Esophagus (tissue), 2 donors: ENCODE data around the gene YY1. TPM values are rescaled to one million over a fixed set of nuclear protein-coding genes. Genes with fewer than 3 reads are reported as not detected.

ENCODE experiments used
- H3K27ac ChIP-seq, 2 donors: one replicate each; pipeline ENCODE4 v1.5.1; 2013; ENCODE audit warnings: low read depth in 2 of 2, mild to moderate bottlenecking in 2 of 2, inconsistent platforms in 1 of 2, low read length in 1 of 2, moderate library complexity in 1 of 2
- H3K27me3 ChIP-seq, 2 donors: one replicate each; pipeline ENCODE4 v1.6.1; 2013; ENCODE audit warnings: low read length in 2 of 2, control low read depth in 1 of 2, mild to moderate bottlenecking in 1 of 2; ENCODE audit not compliant: insufficient read depth in 2 of 2, control insufficient read depth in 1 of 2
- H3K36me3 ChIP-seq, 2 donors: one replicate each; pipeline ENCODE4 v1.6.1; 2013; ENCODE audit warnings: low read length in 1 of 2; ENCODE audit not compliant: control insufficient read depth in 2 of 2, insufficient read depth in 2 of 2
- H3K4me1 ChIP-seq, 2 donors: one replicate each; pipeline ENCODE4 v1.6.1; 2013; ENCODE audit warnings: low read length in 1 of 2; ENCODE audit not compliant: control insufficient read depth in 2 of 2, insufficient read depth in 2 of 2
- H3K4me3 ChIP-seq, 2 donors: one replicate each; pipeline ENCODE4 v1.5.1; 2013; ENCODE audit warnings: low read length in 2 of 2, mild to moderate bottlenecking in 2 of 2, low read depth in 1 of 2, moderate library complexity in 1 of 2
- H3K9me3 ChIP-seq, 2 donors: one replicate each; pipeline ENCODE4 v1.6.1; 2013; ENCODE audit warnings: mild to moderate bottlenecking in 2 of 2, low read depth in 1 of 2, low read length in 1 of 2, moderate library complexity in 1 of 2; ENCODE audit not compliant: control insufficient read depth in 2 of 2, insufficient read depth in 1 of 2
- WGBS, 2 donors: extraction: QIAGEN DNeasy Blood & Tissue Kit; methylation state at CpG; one replicate each; pipeline ENCODE4 v1.1.7; 2013; 5-methylcytosine and 5-hydroxymethylcytosine counted together
- polyA plus RNA-seq, 2 donors: library from polyadenylated mRNA; stranded (reverse); fragments of 200-250 nt; gene quantifications; one replicate each; pipeline ENCODE4 v1.2.3, GENCODE V29; 2013
- donor health status: healthy with polysubstance abuse.
- donor health status: Bipolar disorder and iron deficiency.

YY1 gene
- polyA plus RNA-seq, result 10 to 100 TPM; 24.7 to 36.9 TPM

DNA sequence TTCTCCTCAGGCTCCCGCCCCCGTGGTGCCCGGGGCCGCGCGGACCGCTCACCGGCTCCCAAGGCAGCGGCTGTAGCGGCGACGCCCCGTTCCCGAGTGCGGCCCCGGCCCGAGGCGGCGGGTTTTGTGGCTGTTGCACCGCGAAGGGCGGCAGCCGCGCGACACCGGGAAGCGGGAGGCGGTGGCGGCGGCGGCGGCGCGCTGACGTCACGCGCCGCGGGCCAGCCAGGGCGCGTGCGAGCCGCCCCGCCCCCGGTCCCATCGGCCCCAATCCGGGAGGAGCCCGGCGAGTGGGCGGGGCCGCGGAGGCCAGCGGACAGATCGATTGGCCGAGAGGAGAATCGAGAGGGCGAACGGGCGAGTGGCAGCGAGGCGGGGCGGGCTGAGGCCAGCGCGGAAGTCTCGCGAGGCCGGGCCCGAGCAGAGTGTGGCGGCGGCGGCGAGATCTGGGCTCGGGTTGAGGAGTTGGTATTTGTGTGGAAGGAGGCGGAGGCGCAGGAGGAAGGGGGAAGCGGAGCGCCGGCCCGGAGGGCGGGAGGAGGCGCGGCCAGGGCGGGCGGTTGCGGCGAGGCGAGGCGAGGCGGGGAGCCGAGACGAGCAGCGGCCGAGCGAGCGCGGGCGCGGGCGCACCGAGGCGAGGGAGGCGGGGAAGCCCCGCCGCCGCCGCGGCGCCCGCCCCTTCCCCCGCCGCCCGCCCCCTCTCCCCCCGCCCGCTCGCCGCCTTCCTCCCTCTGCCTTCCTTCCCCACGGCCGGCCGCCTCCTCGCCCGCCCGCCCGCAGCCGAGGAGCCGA, at the start of gene YY1:
TSS of gene YY1 (plus strand) at position 726 of the 792 bp plus-strand sequence. CDS start 101 bp downstream, outside the sequence.
- peak within 1 kb of the TSS; percentile 98 to 100 for H3K27ac ChIP-seq
- no peaks in the 10 kb centered on the region for H3K4me1 ChIP-seq
- WGBS, 2 donors, result 1% methylated on average over 65 to 120 of the region's 125 CpGs

GRCh38 chr14:100190126-100190525, 48.8 kb upstream of the YY1 start:
- peaks cover 5 to 17% of the 10 kb centered on the region in 2 donors for H3K4me1 ChIP-seq
- H3K27me3 ChIP-seq, result no peaks in the 10 kb centered on the region
- no peak overlapping the region for H3K27ac ChIP-seq
- 59 to 60% methylated on average over 1 of the region's 1 CpG for WGBS, 2 donors
- no peak overlapping the region for H3K4me3 ChIP-seq
- H3K36me3 ChIP-seq, result no peaks in the 10 kb centered on the region
- H3K9me3 ChIP-seq, result no peaks in the 10 kb centered on the region

More for the DNA sequence above, at the start of gene YY1:
- no peaks in the 10 kb centered on the region for H3K9me3 ChIP-seq
- no peaks in the 10 kb centered on the region for H3K36me3 ChIP-seq
- H3K27me3 ChIP-seq, result no peaks in the 10 kb centered on the region
- H3K4me3 ChIP-seq, result peak within 1 kb of the TSS; percentile 84 to 100

DNA sequence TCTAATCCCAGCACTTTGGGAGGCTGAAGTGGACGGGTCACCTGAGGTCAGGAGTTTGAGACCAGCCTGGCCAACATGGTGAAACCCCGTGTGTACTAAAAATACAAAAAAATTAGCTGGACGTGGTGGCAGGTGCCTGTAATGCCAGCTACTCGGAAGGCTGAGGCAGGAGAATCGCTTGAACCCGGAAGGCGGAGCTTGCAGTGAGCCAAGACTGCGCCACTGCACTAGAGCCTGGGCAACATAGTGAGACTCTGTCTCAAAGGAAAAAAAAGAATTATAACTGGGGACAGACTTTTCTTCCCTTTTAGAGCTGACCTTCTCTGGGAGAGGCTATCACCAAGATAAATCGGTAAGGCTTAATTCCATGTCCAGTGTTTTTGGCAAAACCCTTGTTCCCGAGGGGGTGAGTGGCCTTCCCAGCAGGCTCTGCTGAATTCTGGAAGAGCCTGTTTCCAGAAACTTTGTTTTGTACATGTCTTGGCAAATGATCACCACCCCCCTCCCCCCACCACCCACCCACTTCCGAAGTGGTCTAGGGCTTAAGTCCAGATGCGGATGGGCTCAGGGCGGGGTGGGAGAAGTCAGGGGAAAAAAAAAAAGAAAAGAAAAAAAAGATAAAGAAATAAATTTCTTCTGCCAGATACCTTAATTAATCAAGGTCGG, 47.2 kb upstream of the YY1 start:
- H3K36me3 ChIP-seq, result no peaks in the 10 kb centered on the region
- peaks cover 5 to 17% of the 10 kb centered on the region in 2 donors for H3K4me1 ChIP-seq
- no peak overlapping the region for H3K4me3 ChIP-seq
- H3K9me3 ChIP-seq, result no peaks in the 10 kb centered on the region
- 62 to 69% methylated on average over 14 of the region's 14 CpGs for WGBS, 2 donors
- no peaks in the 10 kb centered on the region for H3K27me3 ChIP-seq
- H3K27ac ChIP-seq, result no peak overlapping the region

DNA sequence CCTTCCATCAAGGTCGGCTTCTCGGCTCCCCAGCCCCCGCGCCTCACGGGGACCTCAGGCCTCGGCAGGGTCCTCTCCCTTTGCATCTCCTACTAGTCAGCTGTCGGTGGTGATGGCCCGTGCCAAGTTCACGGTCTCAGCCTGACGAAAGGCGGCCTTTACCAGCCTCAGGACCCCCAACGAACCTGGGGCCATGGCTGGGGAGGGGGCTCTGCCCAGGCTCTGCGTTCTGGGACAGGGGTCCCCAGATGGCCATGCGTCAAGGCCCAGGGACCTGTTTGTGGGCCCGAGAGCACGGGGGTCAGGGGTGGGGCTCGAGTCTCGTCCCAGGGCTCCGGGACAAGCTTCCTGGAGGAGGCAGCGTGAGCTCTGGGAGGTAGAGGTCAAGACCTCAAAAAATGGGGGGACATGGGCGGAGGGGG, 46.7 kb upstream of the YY1 start:
- Histone ChIP-seq H3K27ac (peak overlapping the region; percentile 86 to 92), H3K36me3 (no peaks in the 10 kb centered on the region), H3K4me1 (peaks cover 5 to 17% of the 10 kb centered on the region in 2 donors), H3K4me3 (peak overlapping the region; percentile 31 to 54), H3K9me3 (no peaks in the 10 kb centered on the region), H3K27me3 (no peaks in the 10 kb centered on the region)
- WGBS, 2 donors, result 39 to 40% methylated on average over 21 of the region's 21 CpGs

- WGBS, 2 donors, result 1% methylated on average over 55 to 62 of the region's 62 CpGs
- Histone ChIP-seq H3K27me3 (no peaks in the 10 kb centered on the region), H3K4me3 (peak overlapping the region; percentile 31 to 54), H3K36me3 (no peaks in the 10 kb centered on the region), H3K4me1 (peaks cover 5 to 11% of the 10 kb centered on the region in 2 donors), H3K9me3 (no peaks in the 10 kb centered on the region), H3K27ac (peak overlapping the region; percentile 86 to 92)
Measured at GRCh38 chr14:100192672-100193416, 46.1 kb upstream of the YY1 start.

DNA sequence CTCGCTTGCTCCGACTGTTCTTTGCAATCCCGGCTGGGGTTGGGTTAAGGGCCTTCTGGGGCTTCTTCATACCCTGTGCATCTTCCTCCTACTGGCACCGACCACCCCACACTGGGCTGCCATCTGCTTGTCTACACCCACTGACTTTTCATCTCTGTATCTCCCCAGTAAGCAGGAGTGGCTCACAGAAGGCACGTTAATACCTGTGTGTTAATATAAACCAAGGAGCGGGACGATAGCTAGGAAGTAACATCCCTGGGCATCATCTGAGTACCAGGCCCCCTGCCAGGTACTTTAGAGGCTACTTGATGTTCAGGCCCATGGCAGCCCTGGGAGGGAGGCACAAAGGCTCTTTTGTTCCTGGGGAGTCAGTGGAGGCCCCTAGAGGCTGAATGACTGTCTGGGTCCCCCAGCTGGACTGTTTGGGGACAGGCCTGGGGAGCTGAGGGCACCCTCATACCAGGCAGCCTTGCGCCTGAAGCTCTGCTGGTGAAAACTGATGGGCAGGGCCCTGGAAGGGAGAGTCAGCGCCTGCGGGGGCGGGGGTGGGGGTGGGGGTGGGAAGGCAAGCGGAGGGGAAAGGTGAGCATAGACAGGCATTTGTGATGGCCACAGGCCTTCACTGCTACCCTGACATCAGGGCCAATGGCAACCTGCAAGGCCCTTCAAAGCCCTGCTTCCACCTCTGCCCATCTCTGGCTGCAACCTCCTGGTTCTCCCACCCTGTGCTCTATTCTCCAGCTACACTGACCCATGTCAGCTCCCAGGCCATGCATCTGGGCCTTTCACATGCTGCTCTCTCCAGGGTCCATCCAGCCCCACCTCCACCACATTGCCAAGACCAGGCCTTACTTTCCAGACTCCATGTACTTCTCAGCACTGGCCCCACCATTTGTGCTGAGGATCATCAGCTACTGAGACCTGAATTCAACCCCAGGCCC, 45.3 kb upstream of the YY1 start:
- Histone ChIP-seq H3K36me3 (no peaks in the 10 kb centered on the region), H3K27ac (peak overlapping the region; percentile 75 to 80), H3K4me1 (peaks cover 2 to 5% of the 10 kb centered on the region in 2 donors), H3K9me3 (no peaks in the 10 kb centered on the region), H3K27me3 (no peaks in the 10 kb centered on the region), H3K4me3 (peak overlapping the region in 1 of 2 donors; percentile 17)
- WGBS, 2 donors, result 56 to 59% methylated on average over 11 to 12 of the region's 12 CpGs

DNA sequence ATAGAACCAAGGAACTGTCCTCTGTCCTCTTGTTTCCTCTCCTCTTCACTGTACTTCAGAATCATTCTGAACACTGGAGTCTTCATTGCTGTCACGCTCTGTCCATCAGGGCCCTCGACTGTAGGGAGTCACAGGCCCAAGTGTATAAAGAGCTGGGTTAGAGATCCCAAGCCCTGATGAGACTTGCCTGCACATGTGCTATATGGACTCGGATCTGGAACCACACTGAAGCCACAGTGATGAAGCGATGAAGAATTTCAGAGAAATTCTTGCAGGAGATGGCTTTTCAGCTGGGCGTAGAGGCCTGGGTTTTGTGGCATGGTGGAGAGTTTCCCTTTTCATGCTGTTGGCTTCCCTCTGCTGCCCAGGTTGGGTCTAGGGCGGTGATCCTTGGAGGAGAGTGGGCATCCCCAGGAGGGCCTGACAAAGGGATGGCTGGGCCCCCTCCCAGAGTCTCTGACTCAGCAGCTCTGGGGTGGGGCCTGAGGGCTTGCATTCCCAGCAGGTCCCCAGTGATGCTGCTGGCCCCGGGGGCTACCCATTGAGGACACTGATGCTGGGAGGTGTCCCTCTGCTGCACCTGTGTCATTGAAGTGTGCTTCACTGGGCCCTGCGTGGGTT, 39.6 kb upstream of the YY1 start:
- 86% methylated on average over 8 of the region's 8 CpGs for WGBS, 2 donors
- H3K27me3 ChIP-seq, result no peaks in the 10 kb centered on the region
- H3K4me1 ChIP-seq, result no peaks in the 10 kb centered on the region
- H3K9me3 ChIP-seq, result no peaks in the 10 kb centered on the region
- no peak overlapping the region for H3K4me3 ChIP-seq
- H3K27ac ChIP-seq, result no peak overlapping the region
- no peaks in the 10 kb centered on the region for H3K36me3 ChIP-seq

DNA sequence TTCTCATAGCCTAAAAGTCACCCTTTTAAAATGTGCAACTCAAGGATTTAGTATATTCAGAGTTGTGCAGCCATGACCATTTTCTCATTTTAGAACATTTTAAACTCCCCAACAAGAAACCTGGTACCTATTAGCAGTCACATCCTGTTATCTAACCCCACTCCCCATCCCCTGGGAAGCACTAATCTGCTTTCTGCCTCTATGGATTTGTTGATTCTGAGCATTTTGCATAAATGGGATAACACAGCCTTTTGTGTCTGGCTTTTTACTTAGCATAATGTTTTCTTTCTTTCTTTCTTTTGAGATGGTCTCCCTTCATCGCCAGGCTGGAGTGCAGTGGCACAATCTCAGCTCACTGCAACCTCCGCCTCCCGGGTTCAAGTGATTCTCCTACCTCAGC, 38.6 kb upstream of the YY1 start:
- WGBS, 2 donors, result 88 to 95% methylated on average over 3 of the region's 3 CpGs

More for the DNA sequence above, 38.6 kb upstream of the YY1 start:
- Histone ChIP-seq H3K27ac (no peak overlapping the region), H3K27me3 (no peaks in the 10 kb centered on the region), H3K4me3 (no peak overlapping the region), H3K9me3 (no peaks in the 10 kb centered on the region), H3K36me3 (no peaks in the 10 kb centered on the region), H3K4me1 (no peaks in the 10 kb centered on the region)
